CD4-positive, alpha-beta memory T cell (primary cell): ENCODE measurements around the gene MTMR1. TPM values are rescaled to one million over a fixed set of nuclear protein-coding genes. Genes with fewer than 3 reads are reported as not detected.
A peak's percentile ranks its signal among the peaks of the same experiment; 100 is the strongest.

Experiments
- CTCF ChIA-PET: fragments of 350-600 bp; sonication (Branson Sonifier 250); formaldehyde crosslinking; loops from one replicate; lab custom pipeline; 2021; ENCODE audit warnings: inconsistent platforms; ENCODE audit not compliant: partially characterized antibody; lab: Charles Lee
- POLR2A ChIA-PET: fragments of 350-600 bp; sonication (Branson Sonifier 250); formaldehyde crosslinking; loops from one replicate; lab custom pipeline; 2021; ENCODE audit not compliant: partially characterized antibody; lab: Charles Lee
- DNase-seq, 5 donors: peaks; one replicate each; pipeline versions ENCODE4 v3.0.0 to v3.0.0-alpha.2; 2020 to 2022; ENCODE audit warnings: mixed read lengths in 1 of 5
- H3K27ac ChIP-seq: one replicate; pipeline ENCODE4 v1.7.0; 2013; ENCODE audit warnings: low read depth, low read length
- H3K27me3 ChIP-seq: 2 replicates; pipeline ENCODE4 v1.7.0; 2013; ENCODE audit warnings: mild to moderate bottlenecking, low read length, moderate library complexity; ENCODE audit not compliant: insufficient read depth
- H3K36me3 ChIP-seq: 2 replicates; pipeline ENCODE4 v1.7.0; 2013; ENCODE audit warnings: mild to moderate bottlenecking, low read length, moderate library complexity; ENCODE audit not compliant: insufficient read depth
- H3K4me1 ChIP-seq: 2 replicates; pipeline ENCODE4 v1.7.0; 2013; ENCODE audit warnings: mild to moderate bottlenecking, low read length, moderate library complexity; ENCODE audit not compliant: insufficient read depth
- H3K4me3 ChIP-seq, 2 donors: one replicate each; pipeline ENCODE4 v1.7.0; 2013; ENCODE audit warnings: low read length in 2 of 2, mild to moderate bottlenecking in 1 of 2
- H3K9me3 ChIP-seq, 2 donors: one replicate each; pipeline ENCODE4 v1.7.0; 2013; ENCODE audit warnings: low read length in 2 of 2, control low read depth in 1 of 2; ENCODE audit not compliant: control insufficient read depth in 1 of 2
- H3K27ac Mint-ChIP-seq, 7 donors: one replicate each; pipeline ENCODE4 v1.8.0; 2020 to 2021; ENCODE audit warnings: mixed read lengths in 7 of 7, mild to moderate bottlenecking in 6 of 7, inconsistent platforms in 3 of 7, moderate library complexity in 3 of 7
- H3K27me3 Mint-ChIP-seq, 2 donors: one replicate each; pipeline ENCODE4 v1.8.0; 2020 to 2021; ENCODE audit warnings: mixed read lengths in 2 of 2
- H3K36me3 Mint-ChIP-seq, 2 donors: one replicate each; pipeline ENCODE4 v1.8.0; 2020 to 2021; ENCODE audit warnings: mixed read lengths in 2 of 2, inconsistent platforms in 1 of 2, mild to moderate bottlenecking in 1 of 2
- H3K4me1 Mint-ChIP-seq, 4 donors: one replicate each; pipeline ENCODE4 v1.8.0; 2020 to 2021; ENCODE audit warnings: mixed read lengths in 4 of 4, mild to moderate bottlenecking in 1 of 4
- H3K4me3 Mint-ChIP-seq, 8 donors: one replicate each; pipeline ENCODE4 v1.8.0; 2020 to 2021; ENCODE audit warnings: mixed read lengths in 8 of 8, mild to moderate bottlenecking in 7 of 8, moderate library complexity in 6 of 8, inconsistent platforms in 3 of 8
- H3K9me3 Mint-ChIP-seq, 8 donors: one replicate each; pipeline ENCODE4 v1.8.0; 2020 to 2021; ENCODE audit warnings: mixed read lengths in 8 of 8, mild to moderate bottlenecking in 5 of 8, inconsistent platforms in 3 of 8, moderate library complexity in 1 of 8
- intact Hi-C: fragments of 100-400 bp; cut with micrococcal nuclease; formaldehyde crosslinking; loops from one replicate; pipeline ENCODE4 v1.15.1; 2023
- polyA plus RNA-seq, 2 donors: library from polyadenylated mRNA; unstranded; fragments of 300-500 nt; fragmentation: Illumina TruSeq; gene quantifications; one replicate each; pipeline ENCODE4 v1.2.3, GENCODE V29; 2021
- total RNA-seq, 2 experiments: library from RNA; stranded (reverse); gene quantifications; one replicate each; pipeline ENCODE4 v1.2.3, GENCODE V29; 2021

The MTMR1 gene
- total RNA-seq (10 to 100 TPM; 31.5 to 37.6 TPM), polyA plus RNA-seq (10 to 100 TPM; 15.1 to 27.6 TPM)

DNA sequence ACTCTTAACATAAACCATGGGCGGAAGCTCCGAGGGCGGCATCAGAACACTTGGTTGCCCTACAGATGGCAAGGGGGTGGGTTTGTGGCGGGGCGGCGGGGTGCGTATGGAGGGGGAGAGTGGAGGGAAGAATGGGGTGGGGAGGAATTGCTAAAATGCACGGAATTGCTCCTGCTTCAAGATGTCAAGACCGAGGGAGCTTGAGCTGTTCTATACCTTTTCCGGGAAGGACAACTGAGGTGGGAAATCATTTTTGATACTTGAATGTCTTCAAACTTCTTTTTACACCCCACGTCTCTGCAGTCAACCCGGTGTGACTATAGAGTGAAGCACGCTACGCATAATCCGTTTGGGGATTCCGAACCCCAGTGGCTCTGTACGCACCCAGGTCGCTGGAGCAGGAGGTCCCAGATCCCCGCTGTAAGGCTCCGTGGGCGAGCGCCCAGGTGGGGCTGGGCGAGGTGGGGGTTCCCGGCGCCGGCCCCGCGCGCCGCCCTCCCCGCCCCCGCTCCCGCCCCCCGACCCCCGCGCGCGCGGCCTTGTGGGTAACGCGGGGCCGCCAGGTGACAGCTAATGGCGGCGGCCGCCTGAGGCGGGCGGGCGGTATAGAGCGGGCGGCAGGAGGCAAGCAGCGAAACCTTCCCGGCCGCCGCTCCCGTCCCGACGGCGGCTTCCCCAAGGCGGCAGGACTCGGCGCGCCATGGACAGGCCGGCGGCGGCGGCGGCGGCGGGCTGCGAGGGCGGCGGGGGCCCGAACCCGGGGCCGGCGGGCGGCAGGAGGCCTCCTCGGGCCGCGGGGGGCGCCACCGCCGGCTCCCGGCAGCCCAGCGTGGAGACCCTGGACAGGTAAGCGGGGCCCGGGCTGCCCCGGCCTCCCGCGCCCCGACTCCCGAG lies at the start of gene MTMR1:
Gene MTMR1 (plus strand): TSS at position 566 of the 894 bp plus-strand sequence. CDS start 135 bp downstream, at position 701.
- intact Hi-C loops: loop anchor here (2.0 to 5.0 kb wide), 2 partner anchors 124 to 331 kb away; partner anchors contain the start of genes MAMLD1 and MTM1

DNA sequence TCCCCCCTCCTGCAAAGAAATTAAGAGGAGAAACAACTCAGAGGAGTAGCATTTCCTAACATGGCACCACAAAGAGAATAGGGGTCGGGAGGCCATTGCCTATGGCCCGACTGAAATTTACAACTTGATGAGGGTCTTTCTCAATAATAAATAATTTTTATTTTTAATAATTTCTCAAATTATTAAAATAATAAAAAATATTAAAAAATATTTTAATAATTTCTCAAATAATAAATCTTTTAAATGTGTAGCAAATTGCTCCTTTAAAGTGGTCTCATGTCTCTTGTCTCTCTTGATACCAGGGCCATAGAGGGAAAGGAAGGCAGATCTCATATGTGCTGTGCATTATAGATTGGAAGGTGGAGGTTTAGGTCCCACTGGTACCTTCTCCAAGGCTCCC lies 49.2 kb upstream of the MTMR1 start:
- Histone ChIP-seq H3K4me1 (no peaks in the 10 kb centered on the region), H3K9me3 (no peaks in the 10 kb centered on the region), H3K36me3 (peaks cover 33% of the 10 kb centered on the region), H3K27ac (no peak overlapping the region), H3K27me3 (no peaks in the 10 kb centered on the region), H3K4me3 (no peak overlapping the region)
- Mint-ChIP-seq H3K4me3 (no peak overlapping the region), H3K9me3 (no peaks in the 10 kb centered on the region), H3K4me1 (no peaks in the 10 kb centered on the region), H3K36me3 (peaks cover 0 to 61% of the 10 kb centered on the region in 2 donors), H3K27me3 (no peaks in the 10 kb centered on the region), H3K27ac (no peak overlapping the region)
- no peak for DNase-seq
- CTCF ChIA-PET: interaction anchor here (0.8 kb wide), 1 partner anchor 14 kb away, joined by 3 read pairs; no protein-coding TSS in a partner anchor
- POLR2A ChIA-PET: no interaction called here
- intact Hi-C loops: no loop called here

More for the DNA sequence above, at the start of gene MTMR1:
- H3K4me3 Mint-ChIP-seq: peak within 1 kb of the TSS; percentile 93 to 98 (median 95)
- Histone ChIP-seq H3K9me3 (no peaks in the 10 kb centered on the region), H3K4me3 (peak within 1 kb of the TSS; percentile 47 to 61), H3K27ac (peak within 1 kb of the TSS; percentile 71), H3K4me1 (peaks cover 82% of the 10 kb centered on the region), H3K36me3 (no peaks in the 10 kb centered on the region), H3K27me3 (no peaks in the 10 kb centered on the region)
- DNase-seq: peak; percentile 49 to 70 (median 54)
- peaks cover 44 to 83% (median 67%) of the 10 kb centered on the region in 4 donors for H3K4me1 Mint-ChIP-seq
- CTCF ChIA-PET: interaction anchor here (1.2 to 3.5 kb wide), 7 partner anchors 10 to 753 kb away, joined by 3 to 27 read pairs (median 6); no protein-coding TSS in a partner anchor
- POLR2A ChIA-PET: interaction anchor here (0.7 to 4.0 kb wide), 20 partner anchors 10 to 1153 kb away, joined by 3 to 28 read pairs (median 6); partner anchors contain the start of genes EOLA1, MTM1 and VMA21
- H3K27ac Mint-ChIP-seq: peak within 1 kb of the TSS; percentile 95 to 99 (median 99)
- H3K9me3 Mint-ChIP-seq: no peaks in the 10 kb centered on the region
- H3K27me3 Mint-ChIP-seq: no peaks in the 10 kb centered on the region
- peaks cover 0 to 11% of the 10 kb centered on the region in 2 donors for H3K36me3 Mint-ChIP-seq

DNA sequence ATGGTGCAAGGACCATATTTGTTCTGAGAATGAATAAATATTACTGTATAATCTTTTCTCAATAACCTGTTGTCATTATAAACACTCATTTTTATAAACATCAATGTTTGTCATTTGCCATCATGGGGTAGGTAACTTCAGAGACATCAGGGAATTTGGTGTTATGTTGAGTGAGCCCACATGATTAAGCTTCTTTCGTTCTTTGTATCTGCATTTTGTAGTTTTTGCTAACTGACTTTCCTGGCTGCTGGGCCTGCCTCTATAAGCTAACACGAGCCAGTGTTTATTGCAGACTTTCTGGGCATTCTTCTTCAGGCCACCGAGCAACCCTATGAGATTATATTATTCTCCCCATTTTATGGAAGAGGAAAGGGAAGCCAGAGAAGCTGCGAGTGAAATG lies 48.8 kb upstream of the MTMR1 start:
- H3K27ac ChIP-seq: no peak overlapping the region
- no peaks in the 10 kb centered on the region for H3K9me3 ChIP-seq
- no peaks in the 10 kb centered on the region for H3K4me1 ChIP-seq
- ChIA-PET POLR2A (no interaction called here), CTCF (interaction anchor here (0.8 kb wide), 1 partner anchor 14 kb away, joined by 3 read pairs; no protein-coding TSS in a partner anchor)
- H3K4me1 Mint-ChIP-seq: no peaks in the 10 kb centered on the region
- H3K9me3 Mint-ChIP-seq: no peaks in the 10 kb centered on the region
- DNase-seq: no peak
- intact Hi-C loops: no loop called here
- H3K36me3 ChIP-seq: peaks cover 29% of the 10 kb centered on the region
- H3K27ac Mint-ChIP-seq: no peak overlapping the region
- no peak overlapping the region for H3K4me3 ChIP-seq
- H3K27me3 ChIP-seq: no peaks in the 10 kb centered on the region
- peaks cover 4 to 61% of the 10 kb centered on the region in 2 donors for H3K36me3 Mint-ChIP-seq
- no peaks in the 10 kb centered on the region for H3K27me3 Mint-ChIP-seq
- H3K4me3 Mint-ChIP-seq: no peak overlapping the region

DNA sequence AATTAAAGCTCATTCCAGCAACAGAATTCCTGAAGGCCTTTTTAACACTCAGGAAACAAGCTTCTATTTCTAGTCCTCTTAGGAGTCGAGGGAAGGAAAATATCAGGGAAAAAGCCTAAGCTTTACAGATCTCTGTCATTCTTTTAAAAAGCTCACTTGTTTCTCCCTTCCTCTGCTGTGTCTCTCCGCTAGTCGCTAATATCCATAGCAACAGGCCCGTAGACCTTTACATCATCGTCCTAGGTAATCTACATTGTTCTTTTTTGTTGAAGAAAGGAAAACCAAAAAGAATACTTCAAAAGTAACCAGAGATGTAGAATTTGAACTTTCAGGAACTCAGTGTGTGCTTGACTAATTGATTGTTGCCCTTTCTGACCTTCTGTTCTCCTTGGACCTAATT lies 45.9 kb upstream of the MTMR1 start:
- no peak for DNase-seq
- Histone ChIP-seq H3K27ac (no peak overlapping the region), H3K4me1 (no peaks in the 10 kb centered on the region), H3K27me3 (no peaks in the 10 kb centered on the region), H3K36me3 (peaks cover 28% of the 10 kb centered on the region), H3K9me3 (no peaks in the 10 kb centered on the region), H3K4me3 (no peak overlapping the region)
- POLR2A ChIA-PET: no interaction called here
- CTCF ChIA-PET: no interaction called here
- no peak overlapping the region for H3K4me3 Mint-ChIP-seq
- H3K27me3 Mint-ChIP-seq: no peaks in the 10 kb centered on the region
- intact Hi-C loops: no loop called here
- H3K27ac Mint-ChIP-seq: no peak overlapping the region
- H3K36me3 Mint-ChIP-seq: peaks cover 13 to 64% of the 10 kb centered on the region in 2 donors
- no peaks in the 10 kb centered on the region for H3K9me3 Mint-ChIP-seq
- H3K4me1 Mint-ChIP-seq: peaks cover 0 to 6% (median 4%) of the 10 kb centered on the region in 4 donors

DNA sequence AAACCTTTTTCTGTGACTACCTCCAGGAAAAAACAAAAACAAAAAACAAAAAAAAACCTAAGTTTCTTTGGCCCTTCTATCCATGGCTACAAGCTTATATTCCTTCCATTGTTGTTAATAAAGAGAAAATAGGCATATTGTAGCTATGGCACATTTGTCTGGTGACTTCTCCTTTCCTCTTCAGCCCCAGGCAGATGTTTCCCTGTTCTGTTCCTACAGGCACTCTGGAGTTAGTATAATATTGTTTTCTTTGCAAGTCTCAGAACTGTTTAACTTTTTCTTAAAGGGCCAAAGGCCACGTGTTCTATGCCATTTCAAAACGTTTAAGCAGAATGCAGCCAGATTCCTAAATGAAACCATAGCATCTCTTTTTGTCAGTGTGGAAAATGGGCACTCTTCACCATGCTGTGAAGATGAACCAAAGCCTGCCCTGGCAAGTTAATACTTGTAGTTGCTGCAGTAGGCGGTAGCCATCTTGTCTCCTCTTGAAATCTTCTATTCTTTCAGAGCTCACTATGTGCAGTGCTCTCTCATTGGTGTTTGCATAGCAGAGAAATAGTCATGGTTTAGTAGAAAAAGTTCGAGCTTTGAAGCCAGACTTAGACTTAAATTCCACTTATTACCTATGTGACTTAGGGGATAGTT lies 44.8 kb upstream of the MTMR1 start:
- Mint-ChIP-seq H3K9me3 (no peaks in the 10 kb centered on the region), H3K27ac (no peak overlapping the region), H3K4me1 (peaks cover 0 to 6% (median 4%) of the 10 kb centered on the region in 4 donors), H3K27me3 (no peaks in the 10 kb centered on the region), H3K4me3 (no peak overlapping the region), H3K36me3 (peaks cover 13 to 67% of the 10 kb centered on the region in 2 donors)
- ChIA-PET POLR2A (no interaction called here), CTCF (interaction anchor here (1.8 kb wide), 1 partner anchor 69 kb away, joined by 5 read pairs; no protein-coding TSS in a partner anchor)
- no peak for DNase-seq
- Histone ChIP-seq H3K4me3 (no peak overlapping the region), H3K4me1 (no peaks in the 10 kb centered on the region), H3K27ac (no peak overlapping the region), H3K36me3 (peaks cover 28% of the 10 kb centered on the region), H3K27me3 (no peaks in the 10 kb centered on the region), H3K9me3 (no peaks in the 10 kb centered on the region)
- intact Hi-C loops: no loop called here

DNA sequence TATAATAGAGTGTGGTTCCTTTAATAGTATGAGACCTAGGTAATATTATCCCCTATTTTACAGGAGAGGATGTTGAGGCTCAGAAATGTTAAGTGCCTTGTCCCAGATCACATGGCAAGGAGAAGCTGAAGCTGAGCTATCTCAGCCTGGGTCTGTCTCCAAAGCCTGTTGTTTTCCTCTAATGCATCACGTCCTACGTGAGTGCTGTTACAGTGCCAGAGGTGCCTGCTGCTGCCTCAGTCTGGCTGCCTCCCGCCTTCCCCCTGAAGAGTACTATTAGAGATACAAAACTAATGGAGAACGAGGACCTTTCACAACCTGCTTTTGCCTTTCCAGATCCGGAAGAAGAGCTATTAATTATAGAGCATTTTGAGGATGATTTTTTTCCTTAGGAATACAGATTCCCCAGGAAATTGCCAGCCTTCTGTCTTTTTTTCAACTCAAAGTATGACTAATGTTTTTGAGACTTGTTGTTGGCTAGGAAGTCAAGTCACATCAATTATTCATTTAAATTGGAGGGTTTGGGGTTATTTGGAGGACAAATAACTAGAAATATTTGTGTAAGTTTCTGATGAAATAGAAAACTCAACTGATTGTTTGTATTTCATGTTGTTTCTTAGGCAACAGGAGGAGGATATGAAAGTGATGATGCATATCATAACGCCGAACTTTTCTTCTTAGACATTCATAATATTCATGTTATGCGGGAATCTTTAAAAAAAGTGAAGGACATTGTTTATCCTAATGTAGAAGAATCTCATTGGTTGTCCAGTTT lies 43.9 kb upstream of the MTMR1 start:
- ChIA-PET CTCF (interaction anchor here (1.8 kb wide), 1 partner anchor 68 kb away, joined by 5 read pairs; no protein-coding TSS in a partner anchor), POLR2A (no interaction called here)
- Histone ChIP-seq H3K36me3 (peaks cover 28% of the 10 kb centered on the region), H3K27ac (no peak overlapping the region), H3K9me3 (no peaks in the 10 kb centered on the region), H3K4me3 (no peak overlapping the region), H3K27me3 (no peaks in the 10 kb centered on the region), H3K4me1 (no peaks in the 10 kb centered on the region)
- intact Hi-C loops: no loop called here
- H3K9me3 Mint-ChIP-seq: no peaks in the 10 kb centered on the region
- H3K27ac Mint-ChIP-seq: peak overlapping the region in 4 of 7 donors; percentile 3 to 60 (median 49)
- no peak overlapping the region for H3K4me3 Mint-ChIP-seq
- DNase-seq: no peak
- H3K4me1 Mint-ChIP-seq: peaks cover 0 to 6% (median 4%) of the 10 kb centered on the region in 4 donors
- H3K36me3 Mint-ChIP-seq: peaks cover 13 to 67% of the 10 kb centered on the region in 2 donors
- no peaks in the 10 kb centered on the region for H3K27me3 Mint-ChIP-seq
